Endothelial cell of umbilical vein (primary cell): ENCODE measurements around the gene CD48. TPM values are rescaled to one million over a fixed set of nuclear protein-coding genes. Genes with fewer than 3 reads are reported as not detected.

ENCODE experiments used
- BruUV-seq: library from RNA; stranded (reverse); fragments of 400-500 nt; replicated peaks from 2 replicates; lab custom pipeline; 2021; lab: Mats Ljungman, UMichigan
- CTCF ChIA-PET: fragments of 300-600, 350-600 bp; sonication (Branson Sonifier 250); formaldehyde crosslinking; loops from one replicate; lab custom pipeline; 2021; ENCODE audit warnings: antibody characterized with exemption, inconsistent platforms; lab: Charles Lee
- POLR2A ChIA-PET: fragments of 300-600, 350-600 bp; sonication (Branson Sonifier 250); formaldehyde crosslinking; loops from one replicate; lab custom pipeline; 2021; ENCODE audit warnings: antibody characterized with exemption, inconsistent platforms; lab: Charles Lee
- DNase-seq: peaks from one replicate; pipeline ENCODE4 v3.0.0-alpha.2; 2011; ENCODE audit warnings: low read depth, low spot score
- FAIRE-seq: peaks from 2 replicates; lab custom pipeline; 2011; peaks lifted over from hg19 to GRCh38; lab: Jason Lieb, UNC
- H2AFZ ChIP-seq: 2 replicates; pipeline ENCODE4 v1.6.0; 2012; ENCODE audit warnings: low read depth, low read length, control low read depth, inconsistent platforms
- H3K27ac ChIP-seq: 2 replicates; pipeline ENCODE4 v1.5.1; 2011; ENCODE audit warnings: low read depth, mild to moderate bottlenecking, control low read depth, low read length, moderate library complexity; ENCODE audit not compliant: insufficient read depth
- H3K27me3 ChIP-seq, 2 experiments: 2 replicates each; pipeline versions ENCODE4 v1.6.0 to v1.6.1; 2011; ENCODE audit warnings: low read length in 2 of 2, mixed read lengths in 1 of 2; ENCODE audit not compliant: control insufficient read depth in 2 of 2, insufficient read depth in 2 of 2
- H3K36me3 ChIP-seq, 2 experiments: 2 replicates in 1 of 2; 3 replicates in 1 of 2; pipeline ENCODE4 v1.5.1; 2011; ENCODE audit warnings: low read length in 2 of 2, mild to moderate bottlenecking in 1 of 2, moderate library complexity in 1 of 2; ENCODE audit not compliant: control insufficient read depth in 2 of 2, insufficient read depth in 2 of 2; ENCODE audit errors: extremely low read depth in 1 of 2
- H3K4me1 ChIP-seq: 3 replicates; pipeline ENCODE4 v1.5.1; 2011; ENCODE audit warnings: mild to moderate bottlenecking, low read length; ENCODE audit not compliant: control insufficient read depth, insufficient read depth; ENCODE audit errors: extremely low read depth
- H3K4me2 ChIP-seq: 2 replicates; pipeline ENCODE4 v1.6.1; 2011; ENCODE audit warnings: low read length, control low read depth, mixed read lengths; ENCODE audit not compliant: insufficient read depth
- H3K4me3 ChIP-seq, 3 experiments: fragments of 200-600 bp in 1 of 3; sonication (generic), shearing (Covaris generic) in 1 of 3; replicated peaks in 1 of 3; 2 replicates each; pipeline ENCODE4 v1.5.1; 2011 to 2016; ENCODE audit warnings: control low read depth in 3 of 3, low read length in 3 of 3, mild to moderate bottlenecking in 2 of 3, inconsistent platforms in 1 of 3, low read depth in 1 of 3, moderate library complexity in 1 of 3; ENCODE audit not compliant: insufficient read depth in 1 of 3
- H3K79me2 ChIP-seq: 2 replicates; pipeline ENCODE4 v1.6.0; 2012; ENCODE audit warnings: low read length, inconsistent platforms; ENCODE audit not compliant: control insufficient read depth, insufficient read depth
- H3K9ac ChIP-seq: replicated peaks from 2 replicates; pipeline ENCODE3; 2011; ENCODE audit warnings: low read length, control low read depth; ENCODE audit not compliant: insufficient read depth; ENCODE audit errors: extremely low read depth
- H3K9me1 ChIP-seq: replicated peaks from 3 replicates; pipeline ENCODE4 v1.6.0; 2011; ENCODE audit warnings: mild to moderate bottlenecking, low read length; ENCODE audit not compliant: control insufficient read depth, insufficient read depth; ENCODE audit errors: extremely low read depth
- H3K9me3 ChIP-seq: replicated peaks from 2 replicates; pipeline ENCODE4 v1.5.1; 2012; ENCODE audit warnings: low read length, inconsistent platforms; ENCODE audit not compliant: control insufficient read depth, insufficient read depth
- H4K20me1 ChIP-seq: replicated peaks from 2 replicates; pipeline ENCODE3; 2011; ENCODE audit warnings: mild to moderate bottlenecking, low read length; ENCODE audit not compliant: control insufficient read depth, insufficient read depth; ENCODE audit errors: extremely low read depth
- CTCF ChIP-seq, 2 donors: IDR thresholded peaks; 1 replicate in 1 of 2; 2 replicates in 1 of 2; pipeline ENCODE4 v1.5.1; 2011; ENCODE audit warnings: low read length in 2 of 2, mild to moderate bottlenecking in 2 of 2, moderate library complexity in 2 of 2, control low read depth in 1 of 2, inconsistent platforms in 1 of 2, low read depth in 1 of 2; ENCODE audit not compliant: insufficient read depth in 1 of 2; ENCODE audit errors: extremely low read depth in 1 of 2
- EZH2 ChIP-seq: IDR thresholded peaks from 2 replicates; pipeline ENCODE4 v1.6.1; 2012; ENCODE audit warnings: borderline replicate concordance, low read depth, mild to moderate bottlenecking, moderate library complexity, low read length, inconsistent platforms; ENCODE audit not compliant: severe bottlenecking
- FOS ChIP-seq: IDR thresholded peaks from 2 replicates; pipeline ENCODE4 v1.6.1; 2011; ENCODE audit warnings: mild to moderate bottlenecking, low read length, moderate library complexity, borderline replicate concordance; ENCODE audit not compliant: insufficient read depth
- GATA2 ChIP-seq: IDR thresholded peaks from 2 replicates; pipeline ENCODE4 v1.7.0; 2011; ENCODE audit warnings: low read depth, mild to moderate bottlenecking, moderate library complexity, mixed read lengths, low read length; ENCODE audit not compliant: insufficient read length, insufficient read depth
- JUN ChIP-seq: IDR thresholded peaks from 2 replicates; pipeline ENCODE4 v1.6.1; 2011; ENCODE audit warnings: borderline replicate concordance, low read depth; ENCODE audit not compliant: insufficient read length, insufficient read depth
- MYC ChIP-seq: IDR thresholded peaks from one replicate; pipeline ENCODE4 v1.6.1; 2011; ENCODE audit warnings: mild to moderate bottlenecking, low read depth, low read length
- POLR2A ChIP-seq: IDR thresholded peaks from 2 replicates; pipeline ENCODE4 v1.6.1; 2012; ENCODE audit warnings: low read depth, mild to moderate bottlenecking, control low read depth, low read length
- POLR2AphosphoS5 ChIP-seq: IDR thresholded peaks from 2 replicates; pipeline ENCODE4 v1.6.1; 2012; ENCODE audit warnings: low read depth, mild to moderate bottlenecking, control low read depth, low read length, moderate library complexity; ENCODE audit not compliant: insufficient read depth
- dilution Hi-C: fragments of 300-500 bp; cut with MboI; formaldehyde crosslinking; loops from one replicate; pipeline ENCODE4 v1.15.0; 2019; ENCODE audit warnings: low sequenced_read_pairs; ENCODE audit not compliant: extremely low pct_ligation_motif_present
- intact Hi-C: fragments of 100-400 bp; cut with micrococcal nuclease; formaldehyde crosslinking; loops from one replicate; pipeline ENCODE4 v1.10.0; 2022
- polyA plus RNA-seq, 4 experiments: library from polyadenylated mRNA; depleted of rRNA in 3 of 4; stranded (reverse) in 3 of 4; unstranded in 1 of 4; fragments of >200 nt; gene quantifications; 2 replicates each; pipeline versions ENCODE4 v1.2.1 to v1.2.3, GENCODE V29; 2011 to 2012; ENCODE audit warnings: missing spikeins in 1 of 4
- total RNA-seq: library from RNA; stranded (reverse); gene quantifications from 2 replicates; pipeline ENCODE4 v1.2.3, GENCODE V29; 2021
- TF ChIP-seq, protein P1 (sequence below): IDR thresholded peaks from 2 replicates; pipeline ENCODE4 v1.6.1; 2011; ENCODE audit not compliant: insufficient read depth, insufficient read length

CD48 gene
- total and polyA plus RNA-seq, 2 donors (not counting 3 experiments of a cell fraction or from before 2014, with no cell fraction given) = not detected

DNA sequence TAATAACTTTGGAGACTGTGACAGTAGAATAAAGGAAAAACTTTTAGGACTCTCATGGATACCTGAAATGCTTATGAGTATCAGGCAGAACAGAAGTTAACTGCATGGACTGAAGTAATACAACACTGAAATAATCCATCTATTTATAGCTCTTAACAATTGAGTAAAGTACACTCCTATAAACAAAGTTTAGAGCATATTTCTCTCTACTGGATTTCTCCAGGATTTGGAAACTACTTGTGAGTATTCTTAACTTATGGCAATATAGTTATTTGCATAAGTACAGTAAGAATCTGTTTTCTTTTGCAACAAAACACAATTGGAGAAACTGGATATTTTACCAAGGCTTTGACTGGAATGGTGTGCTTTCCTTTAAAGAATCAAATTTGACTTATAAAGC lies 9.9 kb upstream of the CD48 start:
- DNase-seq (no peak), FAIRE-seq (peak; percentile 33)
- ChIA-PET POLR2A (no interaction called here), CTCF (no interaction called here)
- Histone ChIP-seq H3K79me2 (no peaks in the 10 kb centered on the region), H3K9me1 (no peaks in the 10 kb centered on the region), H3K36me3 (no peaks in the 10 kb centered on the region), H3K9ac (no peak overlapping the region), H3K27me3 (peaks cover 0 to under 1% of the 10 kb centered on the region in 2 experiments), H3K27ac (no peak overlapping the region), H2AFZ (no peak overlapping the region), H3K9me3 (no peaks in the 10 kb centered on the region), H4K20me1 (no peaks in the 10 kb centered on the region), H3K4me3 (no peak overlapping the region), H3K4me1 (no peaks in the 10 kb centered on the region), H3K4me2 (no peak overlapping the region)
- BruUV-seq = no TSS peak
- TF ChIP-seq, protein P1, sequence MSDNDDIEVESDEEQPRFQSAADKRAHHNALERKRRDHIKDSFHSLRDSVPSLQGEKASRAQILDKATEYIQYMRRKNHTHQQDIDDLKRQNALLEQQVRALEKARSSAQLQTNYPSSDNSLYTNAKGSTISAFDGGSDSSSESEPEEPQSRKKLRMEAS = no peak
- no peak for TF ChIP-seq POLR2AphosphoS5
- TF ChIP-seq MYC = no peak
- TF ChIP-seq CTCF (IDR thresholded peaks at IDR 0.05; ENCODE audit: extremely low read depth in 1 of 2, insufficient read depth in 1 of 2, low read depth in 1 of 2, low read length in 2 of 2) = no peak
- TF ChIP-seq GATA2 = no peak
- TF ChIP-seq POLR2A = no peak
- TF ChIP-seq JUN = no peak
- no peak for TF ChIP-seq EZH2
- no peak for TF ChIP-seq FOS
- dilution Hi-C loops = no loop called here
- intact Hi-C loops = no loop called here
